ENCODE results near the gene TECPR2. TPM values are rescaled to one million over a fixed set of nuclear protein-coding genes. Genes with fewer than 3 reads are reported as not detected.
"Not testable (repeated sequence)": the region's sequence is repeated elsewhere in the genome, so short reads cannot be mapped to it uniquely, and the experiment has no call there.

Gene TECPR2
- total RNA-seq, 1 experiment from 2014 or later = 5.8 TPM

- in situ Hi-C loops (cut with HindIII; ENCODE audit: low sequenced_read_pairs); DNase-seq (ENCODE audit: low spot score): not testable (repeated sequence)
Observed at GRCh38 chr14:102329381-102329780, 33.4 kb upstream of the TECPR2 start.

- DNase-seq (ENCODE audit: low spot score) = no peak
- in situ Hi-C loops (cut with HindIII; ENCODE audit: low sequenced_read_pairs) = no loop called here
Observed at GRCh38 chr14:102330806-102331205, 31.9 kb upstream of the TECPR2 start.

- in situ Hi-C loops (cut with HindIII; ENCODE audit: low sequenced_read_pairs) = no loop called here
- no peak for DNase-seq (ENCODE audit: low spot score)
Observed at GRCh38 chr14:102333390-102333789, 29.4 kb upstream of the TECPR2 start.

DNA sequence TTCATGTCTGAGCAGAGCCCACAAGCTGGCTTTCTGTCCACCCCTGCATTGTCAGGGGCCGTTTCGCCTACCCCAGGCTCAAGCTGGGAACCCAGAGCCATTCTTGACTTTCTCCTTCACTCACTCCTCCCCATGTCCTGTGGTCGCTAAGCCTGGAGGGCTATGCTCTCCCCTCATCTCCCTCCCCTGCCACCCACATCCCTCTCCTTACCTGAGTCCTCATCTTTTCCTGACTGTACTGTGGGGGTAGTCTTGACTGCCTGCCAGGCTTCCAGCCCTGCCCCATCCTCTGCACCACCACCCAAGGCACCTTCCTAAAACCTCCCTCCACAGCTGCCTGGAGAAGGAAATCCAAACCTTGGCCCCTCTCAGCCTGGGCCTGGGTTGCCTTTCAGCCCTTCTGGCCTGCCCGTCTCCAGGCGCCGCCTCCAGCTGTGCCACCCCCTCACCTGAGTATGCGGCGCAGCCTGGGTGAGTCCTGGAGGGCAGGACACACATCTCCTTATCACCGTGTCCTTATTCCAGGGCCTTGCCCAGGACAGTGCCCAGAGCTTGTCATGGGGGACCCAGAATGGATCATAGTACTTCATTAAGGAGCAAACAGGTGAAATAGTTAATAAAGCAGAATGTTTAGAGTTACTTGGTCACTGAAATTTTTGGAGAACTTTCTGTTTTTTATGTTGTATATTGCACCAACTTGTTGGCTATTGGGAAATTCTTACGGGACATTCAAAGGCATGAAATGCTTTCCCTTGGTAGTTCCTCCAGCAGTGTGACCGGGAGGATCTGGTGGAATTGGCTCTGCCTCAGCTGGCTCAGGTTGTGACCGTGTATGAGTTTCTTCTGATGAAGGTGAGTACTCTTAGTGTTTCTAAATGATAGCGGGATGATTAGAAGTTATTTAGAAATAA lies 28.7 kb upstream of the TECPR2 start:
- DNase-seq (ENCODE audit: low spot score) = no peak
- in situ Hi-C loops (cut with HindIII; ENCODE audit: low sequenced_read_pairs) = no loop called here

- in situ Hi-C loops (cut with HindIII; ENCODE audit: low sequenced_read_pairs) = no loop called here
- no peak for DNase-seq (ENCODE audit: low spot score)
Observed at GRCh38 chr14:102335163-102335562, 27.6 kb upstream of the TECPR2 start.

DNA sequence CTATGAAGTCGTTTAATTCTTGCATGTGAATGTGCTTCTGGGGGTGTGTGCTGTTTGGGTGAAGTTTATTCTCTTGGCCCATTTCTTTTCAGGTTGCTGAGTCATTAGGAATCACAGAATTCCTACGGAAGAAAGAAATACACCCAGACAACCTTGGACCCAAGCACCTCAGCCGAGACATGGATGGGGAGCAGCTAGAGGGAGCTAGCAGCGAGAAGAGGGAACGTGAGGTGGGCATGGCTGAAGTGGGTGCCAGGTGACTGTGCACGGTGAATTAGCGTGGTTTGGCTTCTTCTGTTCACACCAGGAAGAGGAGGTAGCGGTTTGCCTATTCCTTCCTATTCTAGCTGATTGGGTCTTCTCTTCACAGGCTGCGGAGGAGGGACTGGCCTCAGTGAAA lies 24.0 kb upstream of the TECPR2 start:
- DNase-seq (ENCODE audit: low spot score) = no peak
- in situ Hi-C loops (cut with HindIII; ENCODE audit: low sequenced_read_pairs) = no loop called here

DNA sequence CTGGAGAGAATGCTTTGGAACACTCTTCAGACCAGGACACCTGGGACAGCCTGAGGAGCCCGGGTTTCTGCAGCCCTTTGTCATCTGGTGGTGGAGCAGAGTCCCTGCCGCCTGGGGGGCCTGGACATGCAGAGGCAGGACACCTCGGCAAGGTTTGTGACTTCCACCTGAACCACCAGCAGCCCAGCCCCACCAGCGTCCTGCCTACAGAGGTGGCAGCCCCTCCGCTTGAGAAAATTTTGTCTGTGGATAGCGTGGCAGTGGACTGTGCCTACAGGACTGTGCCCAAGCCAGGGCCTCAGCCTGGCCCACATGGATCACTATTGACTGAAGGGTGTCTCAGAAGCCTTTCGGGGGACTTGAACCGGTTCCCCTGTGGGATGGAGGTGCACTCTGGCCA lies 21.2 kb upstream of the TECPR2 start:
- no peak for DNase-seq (ENCODE audit: low spot score)
- in situ Hi-C loops (cut with HindIII; ENCODE audit: low sequenced_read_pairs) = no loop called here

DNA sequence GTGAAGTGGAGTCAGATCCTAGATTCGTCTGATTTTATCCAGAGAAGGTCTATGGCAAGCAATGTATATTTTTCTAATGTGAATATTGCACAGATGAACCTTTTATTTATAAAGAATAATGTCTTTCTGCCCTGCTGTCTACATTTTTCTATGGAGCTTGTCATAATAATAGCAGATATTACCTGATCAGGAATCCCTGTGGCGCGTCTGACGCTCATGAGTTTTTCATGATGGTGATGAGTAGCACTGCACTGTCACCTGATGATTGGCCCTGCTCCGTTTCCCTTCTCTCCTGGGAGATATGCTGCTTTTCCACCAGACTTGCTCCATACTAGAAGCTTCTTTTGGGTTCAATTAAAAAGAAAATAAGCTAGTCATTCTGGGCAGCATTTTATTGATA lies 20.5 kb upstream of the TECPR2 start:
- DNase-seq (ENCODE audit: low spot score) = no peak
- in situ Hi-C loops (cut with HindIII; ENCODE audit: low sequenced_read_pairs) = no loop called here

DNA sequence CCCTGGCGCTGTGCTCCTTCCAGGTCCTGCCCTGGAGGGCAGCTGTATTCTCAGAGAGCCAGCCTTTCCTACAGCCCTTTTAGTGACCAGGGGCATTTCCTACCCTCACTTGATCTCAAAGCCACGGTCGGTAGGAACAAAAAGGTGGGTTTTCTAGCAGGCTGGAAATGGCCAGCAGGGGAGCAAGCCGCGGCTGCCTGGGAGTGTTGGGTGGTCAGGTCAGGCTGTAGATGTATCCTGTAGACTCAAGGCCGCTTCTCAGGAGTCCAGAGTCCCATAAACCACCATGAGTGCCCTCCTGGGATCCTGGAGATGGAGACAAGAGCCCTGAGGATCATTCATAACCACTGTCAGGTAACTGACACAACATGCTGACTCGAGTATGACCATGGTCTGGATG lies 18.7 kb upstream of the TECPR2 start:
- no peak for DNase-seq (ENCODE audit: low spot score)
- in situ Hi-C loops (cut with HindIII; ENCODE audit: low sequenced_read_pairs) = no loop called here

- DNase-seq (ENCODE audit: low spot score) = no peak
- in situ Hi-C loops (cut with HindIII; ENCODE audit: low sequenced_read_pairs) = no loop called here
Observed at GRCh38 chr14:102344485-102344884, 18.3 kb upstream of the TECPR2 start.

GRCh38 chr14:102345232-102345631 lies 17.5 kb upstream of the TECPR2 start:
- DNase-seq (ENCODE audit: low spot score) = no peak
- in situ Hi-C loops (cut with HindIII; ENCODE audit: low sequenced_read_pairs) = no loop called here

DNA sequence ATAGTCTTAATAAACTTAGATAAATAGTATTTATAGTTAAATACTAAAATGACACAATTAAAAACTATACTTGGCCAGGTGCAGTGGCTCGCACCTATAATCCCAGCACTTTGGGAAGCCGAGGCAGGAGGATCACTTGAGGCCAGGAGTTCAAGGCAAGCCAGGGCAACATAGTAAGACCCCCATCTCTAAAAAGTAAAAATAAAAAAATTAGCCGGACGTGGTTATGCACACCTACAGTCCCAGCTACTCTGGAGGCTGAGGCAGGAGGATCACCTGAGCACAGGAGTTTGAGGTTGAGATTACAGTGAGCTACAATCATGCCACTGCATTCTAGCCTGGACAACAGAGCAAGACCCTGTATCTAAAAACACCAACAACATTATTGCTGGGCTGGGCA lies 16.1 kb upstream of the TECPR2 start:
- in situ Hi-C loops (cut with HindIII; ENCODE audit: low sequenced_read_pairs) = no loop called here
- no peak for DNase-seq (ENCODE audit: low spot score)

- in situ Hi-C loops (cut with HindIII; ENCODE audit: low sequenced_read_pairs) = no loop called here
- no peak for DNase-seq (ENCODE audit: low spot score)
Observed at GRCh38 chr14:102348376-102348775, 14.4 kb upstream of the TECPR2 start.

- in situ Hi-C loops (cut with HindIII; ENCODE audit: low sequenced_read_pairs) = no loop called here
- DNase-seq (ENCODE audit: low spot score) = no peak
Observed at GRCh38 chr14:102351023-102351422, 11.7 kb upstream of the TECPR2 start.

DNA sequence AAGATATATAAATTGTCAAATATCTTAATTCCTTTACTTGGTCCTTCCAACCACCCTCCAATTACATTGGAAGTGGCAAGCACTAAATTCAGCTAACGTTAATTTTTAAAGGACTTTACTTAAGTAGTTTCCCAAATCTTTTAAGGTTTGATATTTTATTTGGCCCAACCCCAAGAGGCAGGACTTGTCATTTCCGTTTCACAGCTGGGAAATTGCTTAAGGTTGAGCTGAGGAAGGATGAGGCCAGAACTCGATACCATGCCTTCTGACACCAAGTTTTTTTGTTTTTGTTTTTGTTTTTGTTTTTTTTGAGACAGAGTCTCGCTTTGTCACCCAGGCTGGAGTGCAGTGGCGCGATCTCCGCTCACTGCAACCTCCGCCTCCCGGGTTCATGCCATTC lies 11.1 kb upstream of the TECPR2 start:
- in situ Hi-C loops (cut with HindIII; ENCODE audit: low sequenced_read_pairs); DNase-seq (ENCODE audit: low spot score): not testable (repeated sequence)

GRCh38 chr14:102352213-102352612 lies 10.5 kb upstream of the TECPR2 start:
- in situ Hi-C loops (cut with HindIII; ENCODE audit: low sequenced_read_pairs) = no loop called here
- DNase-seq (ENCODE audit: low spot score) = no peak

DNA sequence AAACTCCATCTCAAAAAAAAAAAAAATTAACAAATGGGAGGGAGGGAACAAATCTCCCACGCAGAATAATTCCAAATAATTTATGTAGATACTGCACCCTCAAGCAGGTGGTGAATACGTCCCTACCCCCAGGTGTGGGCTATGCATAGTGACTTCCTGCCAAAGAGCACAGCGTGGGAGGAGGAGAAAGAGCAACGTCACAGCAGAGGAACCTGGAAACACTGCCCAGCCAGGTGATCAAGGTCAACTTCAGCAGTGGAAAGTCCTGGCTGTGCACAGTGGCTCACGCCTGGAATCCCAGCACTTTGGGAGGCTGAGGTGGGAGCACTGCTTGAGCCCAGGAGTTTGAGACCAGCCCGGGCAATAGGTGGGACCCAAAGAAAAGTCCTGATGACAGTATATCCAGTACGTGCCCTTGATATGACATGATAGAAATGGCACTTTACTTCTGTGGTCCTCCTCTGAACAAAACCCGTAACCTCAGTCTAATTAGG lies 9.6 kb upstream of the TECPR2 start:
- in situ Hi-C loops (cut with HindIII; ENCODE audit: low sequenced_read_pairs) = no loop called here
- no peak for DNase-seq (ENCODE audit: low spot score)

GRCh38 chr14:102356280-102356679 lies 6.5 kb upstream of the TECPR2 start:
- in situ Hi-C loops (cut with HindIII; ENCODE audit: low sequenced_read_pairs) = no loop called here
- no peak for DNase-seq (ENCODE audit: low spot score)

DNA sequence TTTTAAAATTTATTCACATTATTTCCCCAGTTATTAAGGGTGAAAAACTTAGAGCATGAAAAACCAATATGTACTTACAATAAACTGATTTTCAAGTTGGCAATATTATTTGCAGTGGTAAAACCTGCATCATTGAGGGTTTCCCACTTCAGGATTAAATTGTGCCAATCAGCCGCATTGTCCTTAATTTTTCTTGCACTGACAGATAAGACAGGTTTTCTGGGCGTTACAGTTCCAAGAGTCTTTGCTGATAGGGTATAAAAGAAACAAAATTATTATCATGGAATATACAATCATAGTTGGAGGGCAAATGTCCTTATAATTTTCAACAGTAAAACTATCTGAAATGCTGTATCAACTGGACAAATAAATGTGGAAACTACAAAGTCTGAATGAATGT lies 3.4 kb upstream of the TECPR2 start:
- no peak for DNase-seq (ENCODE audit: low spot score)
- in situ Hi-C loops (cut with HindIII; ENCODE audit: low sequenced_read_pairs) = no loop called here

DNA sequence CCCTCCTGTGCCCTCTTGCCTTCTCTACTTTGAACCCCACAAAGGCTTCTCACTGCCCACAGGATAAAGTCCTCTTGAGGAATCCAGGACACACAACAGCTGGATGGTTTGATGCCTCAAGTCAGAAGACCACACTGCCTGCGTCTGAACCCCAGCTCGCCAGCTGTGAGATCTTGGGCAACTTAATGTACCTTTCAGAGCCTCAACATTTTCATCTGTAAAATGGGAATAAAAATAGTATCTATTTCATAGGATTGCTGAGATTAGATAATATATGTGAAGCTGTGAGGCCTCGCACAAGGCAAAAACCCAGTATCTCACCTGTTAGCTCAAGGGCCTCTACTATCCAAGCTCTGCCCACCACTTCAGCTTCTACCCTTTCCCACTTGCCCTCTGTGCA lies 2.4 kb upstream of the TECPR2 start:
- in situ Hi-C loops (cut with HindIII; ENCODE audit: low sequenced_read_pairs) = no loop called here
- DNase-seq (ENCODE audit: low spot score) = no peak

DNA sequence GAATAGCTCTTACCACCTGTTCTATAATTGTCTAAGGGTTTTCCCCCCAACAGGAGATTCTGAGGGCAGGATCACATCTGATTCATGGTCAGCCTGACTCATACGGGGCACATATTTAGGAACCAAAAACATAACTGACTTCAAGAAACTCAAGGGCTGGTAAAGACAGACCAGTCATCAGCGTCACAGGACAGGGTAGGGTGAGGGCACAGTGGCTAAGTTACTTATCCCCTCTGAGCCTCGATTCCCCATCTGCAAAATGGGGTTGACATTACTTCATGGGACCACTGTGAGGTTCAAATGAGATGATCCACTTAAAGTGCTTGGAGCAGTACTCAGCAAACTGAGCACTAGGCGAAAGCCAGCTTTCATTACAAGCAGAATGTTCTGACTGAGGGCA lies 657 bp upstream of the TECPR2 start:
- in situ Hi-C loops (cut with HindIII; ENCODE audit: low sequenced_read_pairs) = no loop called here
- DNase-seq (ENCODE audit: low spot score) = no peak

Data from G401 (cell line).